HG03558 (cell line): ENCODE results near the gene NOP16.
A peak's percentile ranks its signal among the peaks of the same experiment; 100 is the strongest.

Experiments
- ATAC-seq: cut with Tn5 transposase; IDR thresholded peaks from one replicate; pipeline ENCODE4 v1.9.1; 2021; ENCODE audit warnings: moderate number of reproducible peaks; ENCODE audit not compliant: unreplicated experiment; ENCODE audit errors: extremely low read depth

NOP16 gene, protein sequence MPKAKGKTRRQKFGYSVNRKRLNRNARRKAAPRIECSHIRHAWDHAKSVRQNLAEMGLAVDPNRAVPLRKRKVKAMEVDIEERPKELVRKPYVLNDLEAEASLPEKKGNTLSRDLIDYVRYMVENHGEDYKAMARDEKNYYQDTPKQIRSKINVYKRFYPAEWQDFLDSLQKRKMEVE

DNA sequence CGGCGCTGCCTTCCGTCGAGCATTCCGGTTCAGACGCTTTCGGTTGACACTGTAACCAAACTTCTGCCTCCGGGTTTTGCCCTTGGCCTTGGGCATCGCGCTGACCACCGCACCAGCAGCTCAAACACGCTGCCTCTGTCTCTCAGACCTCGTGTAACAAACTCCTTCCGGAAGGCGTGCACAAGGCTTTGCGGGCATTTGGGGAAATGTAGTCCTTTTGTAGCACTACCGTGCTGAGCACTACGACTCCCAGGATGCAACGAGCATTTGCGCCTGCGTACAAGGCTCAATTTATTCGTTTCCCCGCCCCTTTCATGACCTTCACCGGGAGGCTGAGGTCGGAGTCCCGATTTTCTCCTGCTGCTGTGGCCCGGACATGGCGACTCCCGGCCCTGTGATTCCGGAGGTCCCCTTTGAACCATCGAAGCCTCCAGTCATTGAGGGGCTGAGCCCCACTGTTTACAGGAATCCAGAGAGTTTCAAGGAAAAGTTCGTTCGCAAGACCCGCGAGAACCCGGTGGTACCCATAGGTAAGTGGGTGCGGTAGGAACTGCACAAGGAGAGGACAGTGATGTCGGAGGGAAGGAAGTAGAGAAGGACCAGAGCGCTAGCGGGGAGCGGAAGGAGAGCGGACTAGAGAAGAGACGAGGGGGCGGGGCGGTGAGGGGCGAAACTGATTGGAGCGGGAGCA, at the start of gene NOP16, which contains the start of gene HIGD2A:
TSS of gene NOP16 (minus strand) at position 155 of the 691 bp plus-strand sequence. CDS start at position 96, 59 bp downstream.
TSS of gene HIGD2A (plus strand) at position 308 of the 691 bp plus-strand sequence. CDS start at position 377, 69 bp downstream.
- ATAC-seq, result peak; percentile 70

DNA sequence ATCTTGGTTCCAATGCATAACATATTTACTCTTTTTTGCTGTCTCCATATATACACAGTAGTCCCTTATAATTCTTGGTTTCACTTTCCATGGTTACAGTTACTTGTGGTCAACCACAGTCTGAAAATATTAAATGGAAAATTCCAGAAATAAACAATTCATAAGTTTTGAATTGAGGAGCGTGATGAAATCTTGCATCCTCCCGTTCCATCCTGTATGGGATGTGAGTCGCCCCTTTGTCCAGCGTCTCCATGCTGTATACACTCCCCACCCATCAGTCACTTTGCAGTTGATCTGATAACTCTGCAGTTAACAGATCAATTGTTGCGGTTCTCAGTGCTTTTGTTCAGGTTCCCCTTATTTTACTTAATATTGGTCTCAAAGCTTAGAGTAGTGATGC, 48.3 kb upstream of the NOP16 start:
- ATAC-seq, result no peak

DNA sequence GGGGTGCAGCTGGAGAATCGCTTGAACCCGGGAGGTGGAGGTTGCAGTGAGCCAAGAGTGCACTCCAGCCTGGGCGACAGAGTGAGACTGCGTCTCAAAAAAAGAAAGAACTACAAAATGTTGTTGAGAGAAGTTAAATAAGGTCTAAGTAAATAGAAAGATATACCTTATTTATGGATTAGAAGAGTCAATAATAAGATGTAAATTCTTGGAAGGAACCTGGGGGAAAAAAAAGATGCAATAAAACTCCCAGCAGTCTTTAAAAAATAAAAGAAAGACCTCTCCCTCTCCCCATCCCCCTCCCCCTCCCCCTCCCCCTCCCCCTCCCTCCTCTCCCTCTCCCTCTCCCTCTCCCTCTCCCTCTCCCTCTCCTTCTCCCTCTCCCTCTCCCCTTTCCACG, 44.3 kb upstream of the NOP16 start:
- ATAC-seq, result no peak

DNA sequence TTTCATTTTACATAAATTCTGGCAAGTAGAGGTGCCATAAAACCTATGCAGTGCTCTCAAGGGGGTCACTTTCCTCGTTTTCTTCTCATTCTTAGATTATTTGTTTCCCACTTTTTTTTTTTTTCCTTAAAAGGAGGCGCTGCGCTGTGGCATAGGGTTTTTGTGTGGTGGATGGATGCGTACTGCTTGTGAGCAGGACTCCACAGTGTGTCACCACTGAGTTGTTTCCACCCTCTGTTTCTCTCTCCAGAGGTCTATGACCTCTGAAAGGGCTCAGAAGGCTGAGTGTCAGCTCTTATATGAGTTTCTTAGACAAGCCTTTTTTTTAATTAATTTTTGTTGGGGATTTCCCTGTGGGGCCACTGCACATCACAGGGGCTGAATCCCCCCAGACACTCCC, 41.6 kb upstream of the NOP16 start:
- ATAC-seq, result no peak

DNA sequence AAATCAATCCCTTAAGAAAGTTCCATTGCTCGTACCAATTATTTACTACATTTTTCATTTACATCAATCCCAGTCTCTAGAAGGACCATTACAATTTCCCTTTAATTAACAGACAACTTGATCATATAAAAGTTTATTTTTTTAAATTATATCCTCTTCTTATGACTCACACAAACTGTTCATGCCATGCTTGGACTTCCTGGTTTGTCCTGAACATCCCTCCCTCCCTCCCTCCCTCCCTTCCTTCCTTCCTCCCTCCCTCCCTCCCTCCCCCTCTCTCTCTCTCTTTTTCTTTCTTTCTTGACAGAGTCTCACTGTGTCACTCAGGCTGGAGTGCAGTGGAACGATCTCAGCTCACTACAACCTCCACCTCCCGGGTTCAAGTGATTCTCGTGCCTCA, 39.6 kb upstream of the NOP16 start:
- no peak for ATAC-seq

DNA sequence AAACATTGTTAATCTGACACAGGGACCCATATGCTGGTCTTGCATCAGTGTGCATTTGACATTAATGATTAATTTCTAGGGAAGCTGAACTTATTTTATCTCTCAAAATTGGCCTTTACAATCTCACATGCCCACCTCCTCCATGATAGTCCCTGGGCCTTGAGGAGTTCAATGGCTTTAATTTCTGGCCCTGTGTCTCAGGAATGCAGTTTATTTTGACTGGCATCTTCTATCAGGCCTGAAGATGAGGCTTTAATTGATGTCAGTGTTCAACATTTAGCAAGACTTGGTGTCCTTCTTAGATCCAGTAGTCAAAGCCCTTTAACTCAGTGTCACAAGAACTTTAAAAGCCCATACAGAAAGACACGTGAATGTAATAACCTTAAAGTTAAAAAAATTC, 38.5 kb upstream of the NOP16 start:
- no peak for ATAC-seq

DNA sequence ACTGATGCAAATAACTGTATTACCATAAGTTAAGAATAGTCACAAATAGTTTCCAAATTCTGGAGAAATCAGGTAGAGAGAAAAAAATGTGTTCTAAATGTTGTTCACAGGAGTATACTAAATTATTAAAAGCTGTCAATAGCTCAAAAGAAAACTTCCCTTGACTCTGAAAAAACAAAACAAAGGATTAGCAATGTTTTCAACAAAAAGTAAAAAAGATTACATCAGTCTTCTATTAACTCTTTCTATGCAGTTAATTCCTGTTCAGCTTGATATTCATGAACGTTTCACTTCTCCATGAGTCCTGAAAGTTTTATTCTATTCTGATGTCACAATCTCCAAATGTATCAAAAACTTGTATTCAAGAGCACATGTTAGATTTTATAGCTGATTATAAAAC, 37.4 kb upstream of the NOP16 start:
- no peak for ATAC-seq

DNA sequence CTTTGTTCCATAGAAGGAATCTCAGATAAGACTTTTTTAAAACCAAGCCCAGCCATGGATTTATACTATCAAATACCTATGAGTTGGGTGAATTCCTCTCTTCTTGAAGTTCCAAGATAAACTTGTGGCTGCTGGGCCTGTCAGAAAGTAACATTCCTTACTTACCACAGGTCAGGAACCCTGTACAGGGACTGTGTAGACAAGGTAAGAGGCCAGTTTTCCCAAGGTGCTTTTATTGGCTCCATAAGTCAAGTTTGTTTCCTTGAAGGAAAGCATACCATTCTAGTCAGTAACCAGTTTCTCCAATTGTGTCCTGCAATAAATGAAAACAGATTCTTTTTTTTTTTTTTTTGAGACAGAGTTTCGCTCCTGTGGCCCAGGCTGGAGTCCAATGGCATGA, 36.7 kb upstream of the NOP16 start:
- no peak for ATAC-seq

DNA sequence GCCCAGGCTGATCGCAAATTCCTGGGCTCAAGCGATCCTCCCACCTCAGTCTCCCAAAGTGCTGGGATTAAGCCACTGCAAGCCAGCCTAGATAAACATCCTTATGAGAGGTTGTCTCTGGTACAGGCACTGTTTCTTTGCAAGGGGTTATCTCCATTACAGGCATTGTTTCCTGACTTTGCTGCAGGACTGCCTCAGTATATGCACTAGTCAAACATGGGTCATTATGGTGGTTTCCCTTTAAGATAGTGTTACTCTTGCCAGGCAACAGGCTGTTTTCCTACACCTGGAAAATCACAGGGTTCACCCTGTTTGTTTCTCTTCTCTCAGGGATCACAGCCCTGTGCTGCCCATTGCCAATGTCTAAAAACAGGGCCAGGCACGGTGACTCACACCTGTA, 35.8 kb upstream of the NOP16 start:
- no peak for ATAC-seq

DNA sequence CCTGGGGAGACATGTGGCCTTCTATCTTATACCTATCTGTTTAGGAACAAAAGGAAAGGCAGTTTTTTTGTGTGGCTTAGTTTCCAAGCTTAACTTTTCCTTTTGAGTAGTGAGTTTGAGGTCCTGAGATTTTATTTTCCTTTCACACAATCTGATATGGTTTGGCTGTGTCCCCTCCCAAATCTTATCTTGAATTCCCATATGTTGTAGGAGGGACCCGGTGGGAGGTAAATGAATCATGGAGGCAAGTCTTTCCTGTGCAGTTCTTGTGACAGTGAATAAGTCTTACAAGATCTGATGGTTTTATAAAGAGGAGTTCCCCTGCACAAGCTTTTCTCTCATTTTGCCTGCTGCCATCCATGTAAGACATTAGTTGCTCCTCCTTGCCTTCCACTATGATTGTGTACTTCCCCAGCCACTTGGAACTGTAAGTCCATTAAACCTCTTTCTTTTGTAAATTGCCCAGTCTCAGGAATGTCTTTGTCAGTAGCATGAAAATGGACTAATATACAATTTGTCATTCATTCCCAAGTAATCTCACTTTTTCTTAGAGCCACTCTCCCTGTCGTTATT, 32.7 kb upstream of the NOP16 start:
- no peak for ATAC-seq

DNA sequence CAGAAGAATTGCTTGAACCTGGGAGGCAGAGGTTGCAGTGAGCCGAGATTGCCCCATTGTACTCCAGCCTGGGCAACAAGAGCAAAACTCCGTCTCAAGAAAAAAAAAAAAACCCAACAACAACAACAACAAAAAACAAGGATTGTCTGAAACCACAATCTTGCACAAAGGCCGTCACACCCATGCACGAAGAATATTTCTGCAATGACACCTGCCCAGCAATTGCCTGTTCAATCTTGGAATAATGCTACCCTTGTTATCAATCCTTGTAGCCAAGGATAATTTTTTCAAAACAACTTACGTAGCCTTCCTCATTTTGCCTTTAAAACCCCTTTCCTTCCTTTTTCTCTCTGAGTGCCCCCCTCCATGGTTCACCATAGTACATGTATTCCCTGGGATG, 31.7 kb upstream of the NOP16 start:
- ATAC-seq, result no peak

DNA sequence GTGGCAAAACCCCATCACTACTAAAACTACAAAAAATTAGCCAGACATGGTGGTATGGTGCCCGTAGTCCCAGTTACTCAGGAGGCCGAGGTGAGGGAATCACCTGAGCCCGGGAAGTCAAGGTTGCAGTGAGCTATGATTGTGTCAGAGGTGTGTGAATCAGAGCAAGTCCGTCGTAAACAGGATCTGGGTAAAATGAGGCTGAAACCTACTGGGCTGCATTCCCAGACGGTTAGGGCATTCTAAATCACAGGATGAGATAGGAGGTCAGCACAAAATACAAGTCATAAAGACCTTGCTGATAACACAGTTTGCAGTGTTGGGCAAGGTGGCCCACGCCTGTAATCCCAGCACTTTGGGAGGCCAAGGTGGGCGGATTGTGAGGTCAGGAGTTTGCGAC, 29.9 kb upstream of the NOP16 start:
- ATAC-seq, result no peak

DNA sequence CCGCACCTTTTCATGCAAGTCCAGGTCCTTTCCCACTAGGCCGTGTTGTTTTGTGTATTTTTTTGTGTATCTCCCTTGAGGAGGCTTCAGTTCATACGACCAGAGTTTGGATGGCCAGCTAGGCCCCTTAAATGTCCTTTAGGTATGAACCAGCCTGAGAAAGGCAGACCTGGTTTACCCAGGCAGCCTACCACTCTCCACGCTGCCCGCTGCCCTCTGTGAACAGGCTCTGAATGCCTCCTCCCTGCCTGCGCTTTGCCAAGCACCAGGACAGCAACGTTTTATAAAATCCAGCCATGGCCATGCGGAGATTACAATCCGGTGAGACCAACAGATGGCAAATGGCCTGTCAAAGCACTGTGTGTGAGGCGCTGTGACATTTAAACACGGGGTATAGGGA, 28.6 kb upstream of the NOP16 start:
- no peak for ATAC-seq

DNA sequence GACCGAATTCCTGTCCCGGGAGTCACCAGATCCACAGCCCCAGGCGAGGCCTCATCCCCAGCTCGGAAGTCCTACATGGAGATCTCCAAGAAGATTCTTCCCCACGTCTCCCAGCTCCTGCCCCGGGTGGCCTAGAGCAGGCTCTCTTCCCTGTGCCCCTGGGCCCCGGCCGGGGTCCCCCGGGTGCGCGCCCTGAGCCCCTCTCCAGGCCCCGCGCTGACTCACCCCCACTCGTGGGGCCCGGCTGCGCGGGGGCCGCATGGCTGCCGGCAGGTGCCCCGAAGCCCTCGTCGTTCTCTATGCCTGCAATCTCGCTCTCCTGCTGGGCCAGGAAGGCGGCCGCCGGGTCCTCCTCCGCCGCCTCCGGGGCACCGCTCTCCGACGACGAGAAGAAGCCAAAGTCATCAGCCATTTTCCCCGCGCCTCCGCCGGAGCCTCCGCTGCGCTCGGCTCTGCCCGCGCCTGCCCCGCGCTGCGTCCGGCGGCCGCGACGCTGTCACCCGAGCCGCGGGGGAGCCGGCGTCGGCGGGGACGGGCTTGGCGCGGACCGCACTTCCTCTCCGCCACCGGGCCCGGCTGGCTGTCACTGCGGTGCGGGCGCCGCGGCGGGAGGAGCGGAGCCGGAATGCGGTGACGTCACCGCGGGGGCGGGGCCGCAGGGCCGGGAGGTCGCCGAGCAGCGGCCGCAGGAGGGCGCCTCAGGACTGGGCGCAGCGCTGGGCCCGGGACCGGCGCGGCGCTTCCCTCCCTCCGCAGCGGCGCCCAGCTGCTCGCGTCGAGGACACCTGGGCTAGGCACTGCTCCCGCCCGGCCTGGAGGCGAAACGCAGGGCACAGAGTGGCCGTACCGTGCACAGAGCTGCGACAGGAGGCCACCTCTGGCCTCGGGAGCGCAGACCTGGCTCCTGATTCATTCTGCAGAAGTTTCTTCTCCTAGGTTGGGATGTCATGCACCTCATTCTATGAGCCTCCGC, 27.8 kb upstream of the NOP16 start, which contains the start of gene CLTB:
TSS of gene CLTB (minus strand) at position 588 of the 973 bp plus-strand sequence. CDS start at position 412, 176 bp downstream.
- peak; percentile 86 for ATAC-seq

DNA sequence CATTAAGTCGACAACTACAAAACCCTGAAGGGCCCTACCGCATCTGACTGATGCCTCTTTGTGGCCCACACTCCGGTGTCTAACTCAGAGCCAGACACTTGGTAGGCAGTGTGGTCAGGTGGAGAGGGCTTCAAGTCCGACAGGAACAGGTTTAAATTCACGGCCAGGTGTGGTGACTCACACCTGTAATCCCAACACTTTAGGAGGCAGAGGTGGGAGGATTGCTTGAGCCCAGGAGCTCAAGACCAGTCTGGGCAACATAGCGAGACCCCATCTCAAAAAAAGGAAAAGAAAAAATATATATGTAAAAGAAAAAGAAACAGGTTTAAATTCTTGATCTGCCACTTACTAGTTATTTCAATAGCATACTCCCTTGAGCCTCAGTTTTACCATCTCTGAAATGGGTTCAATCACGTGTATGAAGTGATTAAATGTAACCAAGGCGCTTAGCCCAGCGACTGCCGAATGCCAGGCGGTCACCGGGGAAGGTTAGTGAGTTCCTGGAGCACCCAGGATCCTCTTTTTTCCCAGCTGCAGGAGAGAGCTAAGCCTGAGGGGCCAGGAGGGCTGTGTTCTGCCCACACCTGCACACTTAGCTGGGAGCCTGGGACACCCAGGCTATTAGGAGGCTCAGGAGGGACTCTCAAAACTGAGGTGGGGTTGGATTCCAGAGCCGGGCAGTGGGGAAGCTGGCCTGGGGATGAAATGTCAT, 27.0 kb upstream of the NOP16 start:
- no peak for ATAC-seq

DNA sequence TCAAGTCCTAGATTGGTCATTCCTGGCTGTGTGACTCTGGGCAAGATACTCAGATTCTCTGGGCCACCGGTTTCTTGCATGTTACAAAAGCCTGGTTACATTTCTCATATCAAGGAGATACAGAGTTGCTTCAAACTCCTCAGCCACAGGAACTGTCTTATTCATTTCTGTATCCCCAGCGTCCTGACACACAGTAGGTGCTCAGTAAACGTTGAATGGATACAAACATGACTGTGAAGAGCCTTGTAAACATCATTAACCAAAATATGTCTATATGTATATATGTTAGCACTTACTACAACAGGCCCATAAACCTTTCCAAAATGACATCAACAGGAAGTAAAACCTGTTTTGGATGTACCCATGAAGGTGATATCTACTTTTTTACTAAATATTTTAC, 26.3 kb upstream of the NOP16 start:
- no peak for ATAC-seq

DNA sequence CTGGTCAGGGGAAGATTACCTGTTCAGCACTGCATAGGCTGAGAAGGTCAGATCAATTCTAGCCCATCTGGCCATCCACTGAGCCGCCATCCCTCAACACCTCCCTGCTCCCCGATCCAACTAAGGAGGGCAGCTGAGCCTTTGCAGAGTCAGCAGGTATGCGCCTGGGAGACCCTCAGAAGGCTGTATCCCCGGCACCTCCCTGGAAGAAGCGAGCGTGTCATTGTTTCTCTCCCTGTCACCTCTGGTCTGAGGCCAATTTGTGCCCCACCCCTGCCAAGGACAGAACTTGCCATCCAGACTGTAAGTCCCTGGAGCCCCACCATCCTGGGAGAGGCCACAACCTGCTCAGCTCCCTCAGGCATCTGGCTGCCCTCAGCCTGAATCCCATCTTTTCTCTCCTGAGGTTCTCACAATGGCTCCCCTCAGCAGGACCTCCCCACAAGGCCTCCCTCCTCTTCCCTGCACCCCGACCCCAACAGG, 25.4 kb upstream of the NOP16 start:
- no peak for ATAC-seq

DNA sequence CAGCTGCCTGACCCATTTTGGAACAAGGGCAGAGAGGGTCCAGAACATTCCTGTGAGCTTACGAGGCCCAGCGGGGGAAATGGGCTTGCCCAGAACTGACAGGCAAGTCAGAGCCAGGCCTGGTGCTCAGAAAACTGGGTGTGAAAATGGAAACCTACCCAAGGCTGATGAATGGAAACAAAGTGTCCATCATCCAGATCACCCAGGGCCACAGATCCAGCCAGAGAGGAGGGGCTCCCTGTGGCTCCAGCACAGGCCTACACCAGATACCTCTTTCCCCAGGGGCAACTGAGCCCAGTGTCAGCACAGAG, 24.8 kb upstream of the NOP16 start:
- no peak for ATAC-seq

DNA sequence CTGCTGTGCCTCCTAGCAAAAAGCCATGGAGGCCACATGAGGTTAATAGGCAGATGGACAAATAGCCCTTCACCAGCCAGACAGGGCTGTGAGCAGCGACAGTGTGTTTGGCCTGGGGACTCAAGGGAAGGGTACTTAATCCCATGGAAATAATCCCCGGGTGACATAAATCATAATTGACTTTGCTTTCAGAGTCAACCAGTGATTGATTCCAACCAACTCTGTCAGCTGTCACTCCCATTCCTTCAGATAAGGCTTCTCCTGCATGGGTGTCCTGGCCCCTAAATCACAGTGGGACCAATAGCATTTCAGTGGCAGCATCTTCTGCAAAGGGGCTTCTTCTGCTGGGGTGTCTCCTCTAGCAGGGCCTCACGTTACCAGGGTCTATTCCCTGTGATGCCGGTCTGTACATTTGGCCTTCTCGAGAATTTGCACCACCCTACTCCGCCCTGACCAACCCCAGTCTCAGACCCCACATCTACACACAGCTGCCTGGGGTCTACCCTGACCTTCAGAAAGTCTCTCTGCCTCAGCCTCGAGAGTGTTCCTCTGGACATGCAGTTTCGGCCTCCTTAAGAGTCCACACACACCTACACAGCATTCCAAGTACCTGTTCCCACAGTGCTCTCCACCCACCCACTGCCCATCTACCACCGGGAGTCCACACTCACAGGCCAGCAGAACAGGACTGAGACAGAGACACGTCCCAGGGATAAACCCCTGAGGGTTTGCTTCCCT, 24.3 kb upstream of the NOP16 start:
- no peak for ATAC-seq
